K562 (cell line): ENCODE results near the gene MPDZ. TPM values are rescaled to one million over a fixed set of nuclear protein-coding genes. Genes with fewer than 3 reads are reported as not detected.

Experiments
- ATAC-seq: fragments of 200-7000 bp; cut with Tn5 transposase; 3 replicates; pipeline ENCODE4 v1.9.1; 2020; ENCODE audit warnings: moderate library complexity
- BruUV-seq: library from RNA; stranded (reverse); fragments of 400-500 nt; replicated peaks from 2 replicates; lab custom pipeline; 2021; lab: Mats Ljungman, UMichigan
- CTCF ChIA-PET: fragments of 300-600 bp; formaldehyde crosslinking; extraction: SDS; loops from one replicate; lab custom pipeline; 2021; ENCODE audit warnings: low intra/inter-chr PET ratio; lab: Yijun Ruan, JAX
- POLR2A ChIA-PET: fragments of 300-600, 350-650 bp; sonication (Branson Sonifier 250); formaldehyde crosslinking; extraction: SDS; loops from one replicate; lab custom pipeline; 2021; ENCODE audit warnings: antibody characterized with exemption, inconsistent platforms; lab: Yijun Ruan, JAX
- DNase-seq, 4 experiments: peaks; one replicate each; pipeline versions ENCODE4 v3.0.0 to v3.0.0-alpha.2; 2011 to 2018; ENCODE audit warnings: low spot score in 3 of 4, mixed read lengths in 3 of 4; ENCODE audit errors: extremely low read depth in 1 of 4
- FAIRE-seq: peaks from 2 replicates; lab custom pipeline; 2011; peaks lifted over from hg19 to GRCh38; lab: Jason Lieb, UNC
- H2AFZ ChIP-seq: 2 replicates; pipeline ENCODE4 v1.6.0; 2011; ENCODE audit warnings: low read depth, low read length, control low read depth, inconsistent platforms
- H3K27ac ChIP-seq: fragments of 200-600 bp; 3 replicates; pipeline ENCODE4 v1.8.0; 2011; ENCODE audit warnings: low read depth, mild to moderate bottlenecking, control low read depth, inconsistent platforms, low read length, moderate library complexity, mixed read lengths; ENCODE audit errors: extremely low read depth
- H3K27me3 ChIP-seq, 2 experiments: fragments of 300-600 bp in 1 of 2; 2 replicates in 1 of 2; 3 replicates in 1 of 2; pipeline versions ENCODE4 v1.6.0 to v1.8.0; 2011; ENCODE audit warnings: inconsistent platforms in 2 of 2, low read length in 2 of 2, mild to moderate bottlenecking in 1 of 2, mixed read lengths in 1 of 2, moderate library complexity in 1 of 2; ENCODE audit not compliant: control insufficient read depth in 2 of 2, insufficient read depth in 2 of 2
- H3K36me3 ChIP-seq: fragments of 300-600 bp; 3 replicates; pipeline ENCODE4 v1.8.0; 2011; ENCODE audit warnings: mild to moderate bottlenecking, low read length, inconsistent platforms; ENCODE audit not compliant: control insufficient read depth, insufficient read depth
- H3K4me1 ChIP-seq, 2 experiments: fragments of 200-600 bp in 1 of 2; replicated peaks in 1 of 2; 2 replicates in 1 of 2; 3 replicates in 1 of 2; pipeline versions ENCODE4 v1.5.1 to v1.8.0; 2011; ENCODE audit warnings: inconsistent platforms in 2 of 2, low read length in 2 of 2, mild to moderate bottlenecking in 1 of 2, mixed read lengths in 1 of 2, moderate library complexity in 1 of 2; ENCODE audit not compliant: control insufficient read depth in 2 of 2, insufficient read depth in 2 of 2
- H3K4me2 ChIP-seq: 2 replicates; pipeline ENCODE4 v1.6.1; 2011; ENCODE audit warnings: low read length, control low read depth, inconsistent platforms, mixed read lengths; ENCODE audit not compliant: insufficient read depth
- H3K4me3 ChIP-seq: fragments of 200-600 bp; sonication (generic), shearing (Covaris generic); 2 replicates; pipeline ENCODE4 v1.5.1; 2016; ENCODE audit warnings: control low read depth, inconsistent platforms
- H3K79me2 ChIP-seq: fragments of 200-600 bp; 3 replicates; pipeline ENCODE4 v1.8.0; 2011; ENCODE audit warnings: low read length, inconsistent platforms; ENCODE audit not compliant: control insufficient read depth, insufficient read depth
- H3K9ac ChIP-seq, 2 experiments: 2 replicates each; pipeline versions ENCODE4 v1.6.0 to v1.6.1; 2011; ENCODE audit warnings: low read depth in 2 of 2, low read length in 2 of 2, control low read depth in 1 of 2, inconsistent platforms in 1 of 2, mild to moderate bottlenecking in 1 of 2, mixed read lengths in 1 of 2; ENCODE audit not compliant: insufficient read depth in 1 of 2
- H3K9me1 ChIP-seq: one replicate; pipeline ENCODE4 v1.6.0; 2011; ENCODE audit warnings: inconsistent platforms, mild to moderate bottlenecking, low read length, moderate library complexity; ENCODE audit not compliant: control insufficient read depth, insufficient read depth
- H3K9me3 ChIP-seq: replicated peaks from 2 replicates; pipeline ENCODE4 v1.5.1; 2011; ENCODE audit warnings: low read depth, low read length, inconsistent platforms; ENCODE audit not compliant: control insufficient read depth, insufficient read depth
- H4K20me1 ChIP-seq: replicated peaks from 2 replicates; pipeline ENCODE4 v1.6.1; 2011; ENCODE audit warnings: low read length, inconsistent platforms, mixed read lengths; ENCODE audit not compliant: control insufficient read depth, insufficient read depth
- XRCC5 ChIP-seq: fragments of 200-400 bp; formaldehyde crosslinking; IDR thresholded peaks from 2 replicates; pipeline ENCODE4 v1.6.1; 2017; ENCODE audit warnings: low read depth, mild to moderate bottlenecking, low read length
- ZNF354B ChIP-seq: fragments of 250-450 bp; sonication (Bioruptor Pico); IDR thresholded peaks from 2 replicates; pipeline ENCODE4 v1.4.0; 2020
- WGBS: fragments of 100-300 bp; shearing (Covaris generic); methylation state at CpG from one replicate; pipeline ENCODE4 v1.1.6; 2016; ENCODE audit warnings: low coverage, mixed read lengths; ENCODE audit not compliant: insufficient coverage; ENCODE audit errors: missing lambda C conversion rate; 5-methylcytosine and 5-hydroxymethylcytosine counted together
- in situ Hi-C: fragments of 300-500 bp; cut with MboI; formaldehyde crosslinking; loops from 4 replicates; pipeline ENCODE4 v1.15.0; 2018; ENCODE audit warnings: inconsistent platforms, mixed read lengths
- intact Hi-C: fragments of 100-400 bp; cut with micrococcal nuclease; formaldehyde crosslinking; loops from 2 replicates; pipeline ENCODE4 v1.14.2; 2022
- polyA plus RNA-seq, 8 experiments: library from polyadenylated mRNA; depleted of rRNA in 4 of 8; stranded (reverse) in 5 of 8; unstranded in 3 of 8; fragments of >200 nt; fragmentation: Nextera tagmentation in 2 of 8; fragmentation: Illumina TruSeq in 1 of 8; extraction: Ambion mirVana in 2 of 8; extraction: Trizol in 1 of 8; gene quantifications; 2 replicates each; pipeline versions ENCODE4 v1.2.1 to v1.2.3, GENCODE V29; 2011 to 2014; ENCODE audit warnings: inconsistent platforms in 1 of 8, missing spikeins in 1 of 8
- total RNA-seq, 7 experiments: library from RNA; depleted of rRNA in 6 of 7; stranded (reverse); fragments of >200 nt in 6 of 7; fragmentation: Illumina TruSeq in 2 of 7; extraction: Trizol in 2 of 7; gene quantifications; 2 replicates each; pipeline versions ENCODE4 v1.2.1 to v1.2.3, GENCODE V29; 2011 to 2021; ENCODE audit warnings: low replicate concordance in 1 of 7

The MPDZ gene
- total and polyA plus RNA-seq, 9 of the 15 experiments (the other 6 are each of a cell fraction or from before 2014, with no cell fraction given), result 3.9 to 13.2 (median 5.7) TPM

GRCh38 chr9:13118313-13118712, 161.2 kb downstream of the MPDZ start:
- Histone ChIP-seq H3K79me2 (no peaks in the 10 kb centered on the region), H3K4me1 (no peaks in the 10 kb centered on the region), H3K4me2 (no peak overlapping the region)
- no peak for DNase-seq
- POLR2A ChIA-PET, result no interaction called here
- no peak for TF ChIP-seq XRCC5
- TF ChIP-seq, all 486 proteins: peak for 0
- no peaks in the 10 kb centered on the region for H3K27me3 ChIP-seq
- BruUV-seq, result no TSS peak
- no peak overlapping the region for H3K4me3 ChIP-seq
- no peak overlapping the region for H3K27ac ChIP-seq
- WGBS, result 50% methylated on average over 2 of the region's 2 CpGs
- no peaks in the 10 kb centered on the region for H3K36me3 ChIP-seq
- FAIRE-seq, result no peak
- CTCF ChIA-PET, result no interaction called here
- ATAC-seq, result no peak
- intact Hi-C loops, result no loop called here
- H2AFZ ChIP-seq, result no peak overlapping the region
- no peaks in the 10 kb centered on the region for H4K20me1 ChIP-seq
- H3K9me3 ChIP-seq, result no peaks in the 10 kb centered on the region
- no peak overlapping the region for H3K9ac ChIP-seq
- no peaks in the 10 kb centered on the region for H3K9me1 ChIP-seq
- in situ Hi-C loops, result no loop called here

GRCh38 chr9:13116292-13116691, 163.2 kb downstream of the MPDZ start:
- DNase-seq (no peak), ATAC-seq (no peak), FAIRE-seq (no peak)
- no peak overlapping the region for H3K27ac ChIP-seq
- no peak overlapping the region for H2AFZ ChIP-seq
- H3K9me1 ChIP-seq, result no peaks in the 10 kb centered on the region
- no peaks in the 10 kb centered on the region for H3K27me3 ChIP-seq
- WGBS, result no CpG with 5 or more reads among the region's 2 CpGs
- no peaks in the 10 kb centered on the region for H3K79me2 ChIP-seq
- CTCF ChIA-PET, result no interaction called here
- in situ Hi-C loops, result no loop called here
- POLR2A ChIA-PET, result no interaction called here
- BruUV-seq, result no TSS peak
- H3K9me3 ChIP-seq, result no peaks in the 10 kb centered on the region
- H3K36me3 ChIP-seq, result no peaks in the 10 kb centered on the region
- no peak overlapping the region for H3K4me2 ChIP-seq
- H3K9ac ChIP-seq, result no peak overlapping the region
- TF ChIP-seq ZNF354B (CRISPR knock-in tag), result no peak
- TF ChIP-seq, all 486 proteins: peak for 0
- no peak overlapping the region for H3K4me3 ChIP-seq
- intact Hi-C loops, result no loop called here
- no peaks in the 10 kb centered on the region for H4K20me1 ChIP-seq
- no peaks in the 10 kb centered on the region for H3K4me1 ChIP-seq
